Activated B cell treated with CpG ODN at 0.5 μM for 24 hours (primary cell): ENCODE data around the gene MAP3K6. TPM values are rescaled to one million over a fixed set of nuclear protein-coding genes. Genes with fewer than 3 reads are reported as not detected.

Experiments used
- ATAC-seq: fragments of 200-7000 bp; cut with Tn5 transposase; one replicate; pipeline ENCODE4 v1.10.0; 2021; ENCODE audit warnings: low read depth, mild to moderate bottlenecking, moderate library complexity
- CTCF ChIA-PET: fragments of 350-600 bp; sonication (Branson Sonifier 250); formaldehyde crosslinking; loops from one replicate; lab custom pipeline; 2021; ENCODE audit warnings: antibody characterized with exemption; lab: Charles Lee
- POLR2A ChIA-PET: fragments of 350-600 bp; sonication (Branson Sonifier 250); formaldehyde crosslinking; loops from one replicate; lab custom pipeline; 2021; ENCODE audit warnings: antibody characterized with exemption; lab: Charles Lee
- DNase-seq: peaks from one replicate; pipeline ENCODE4 v3.0.0; 2022
- H3K27ac Mint-ChIP-seq: one replicate; pipeline ENCODE4 v1.8.0; 2020; ENCODE audit warnings: mixed read lengths
- H3K27me3 Mint-ChIP-seq: one replicate; pipeline ENCODE4 v1.8.0; 2021; ENCODE audit warnings: mixed read lengths
- H3K36me3 Mint-ChIP-seq: one replicate; pipeline ENCODE4 v1.8.0; 2021; ENCODE audit warnings: low read depth, mixed read lengths
- H3K4me1 Mint-ChIP-seq: one replicate; pipeline ENCODE4 v1.8.0; 2021; ENCODE audit warnings: mixed read lengths
- H3K4me3 Mint-ChIP-seq: one replicate; pipeline ENCODE4 v1.8.0; 2020; ENCODE audit warnings: mild to moderate bottlenecking, mixed read lengths
- H3K9me3 Mint-ChIP-seq: one replicate; pipeline ENCODE4 v1.8.0; 2020; ENCODE audit warnings: mixed read lengths
- intact Hi-C: fragments of 100-400 bp; cut with micrococcal nuclease; formaldehyde crosslinking; loops from one replicate; pipeline ENCODE4 v1.15.1; 2024
- total RNA-seq: library from RNA; stranded (reverse); gene quantifications from 2 replicates; pipeline ENCODE4 v1.2.3, GENCODE V29; 2022
- TF ChIP-seq, protein P1 (sequence below): fragments of 200-600 bp; IDR thresholded peaks from one replicate; pipeline ENCODE4 v1.8.0; 2022; ENCODE audit warnings: antibody characterized with exemption, mild to moderate bottlenecking

Gene MAP3K6
- total RNA-seq, 1 donor from 2014 or later = 4.6 TPM

DNA sequence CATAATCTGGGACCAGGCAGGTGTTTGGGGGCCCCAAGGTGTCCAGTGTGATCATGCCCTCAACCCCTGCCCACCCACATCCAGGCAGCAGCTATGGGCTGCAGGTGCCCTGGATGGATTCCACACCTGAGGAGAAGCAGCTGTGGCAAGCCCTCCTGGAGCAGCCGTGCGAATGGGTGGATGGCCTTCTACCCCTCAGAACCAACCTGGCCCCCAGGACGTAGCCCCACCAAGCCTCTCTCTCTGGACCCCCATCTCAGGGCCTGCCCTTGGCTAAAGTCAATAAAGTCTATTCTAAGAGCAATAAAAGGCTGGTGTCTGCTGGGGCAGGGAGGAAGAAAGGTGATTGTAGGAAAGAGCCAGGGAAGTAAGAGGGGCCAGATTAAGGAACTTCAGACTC lies 13.1 kb downstream of the MAP3K6 start:
- no peak overlapping the region for H3K27ac Mint-ChIP-seq
- intact Hi-C loops = no loop called here
- DNase-seq (no peak), ATAC-seq (no peak)
- CTCF ChIA-PET = interaction anchor here (1.6 kb wide), 1 partner anchor 21 kb away, joined by 5 read pairs; no protein-coding TSS in a partner anchor
- peaks cover 15% of the 10 kb centered on the region for H3K36me3 Mint-ChIP-seq
- TF ChIP-seq, protein P1, sequence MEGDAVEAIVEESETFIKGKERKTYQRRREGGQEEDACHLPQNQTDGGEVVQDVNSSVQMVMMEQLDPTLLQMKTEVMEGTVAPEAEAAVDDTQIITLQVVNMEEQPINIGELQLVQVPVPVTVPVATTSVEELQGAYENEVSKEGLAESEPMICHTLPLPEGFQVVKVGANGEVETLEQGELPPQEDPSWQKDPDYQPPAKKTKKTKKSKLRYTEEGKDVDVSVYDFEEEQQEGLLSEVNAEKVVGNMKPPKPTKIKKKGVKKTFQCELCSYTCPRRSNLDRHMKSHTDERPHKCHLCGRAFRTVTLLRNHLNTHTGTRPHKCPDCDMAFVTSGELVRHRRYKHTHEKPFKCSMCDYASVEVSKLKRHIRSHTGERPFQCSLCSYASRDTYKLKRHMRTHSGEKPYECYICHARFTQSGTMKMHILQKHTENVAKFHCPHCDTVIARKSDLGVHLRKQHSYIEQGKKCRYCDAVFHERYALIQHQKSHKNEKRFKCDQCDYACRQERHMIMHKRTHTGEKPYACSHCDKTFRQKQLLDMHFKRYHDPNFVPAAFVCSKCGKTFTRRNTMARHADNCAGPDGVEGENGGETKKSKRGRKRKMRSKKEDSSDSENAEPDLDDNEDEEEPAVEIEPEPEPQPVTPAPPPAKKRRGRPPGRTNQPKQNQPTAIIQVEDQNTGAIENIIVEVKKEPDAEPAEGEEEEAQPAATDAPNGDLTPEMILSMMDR = no peak
- no peaks in the 10 kb centered on the region for H3K27me3 Mint-ChIP-seq
- POLR2A ChIA-PET = interaction anchor here (0.9 to 9.1 kb wide), 2 partner anchors 10 to 20 kb away, joined by 6 to 75 read pairs; partner anchors contain the start of gene SYTL1
- peaks cover 29% of the 10 kb centered on the region for H3K4me1 Mint-ChIP-seq
- H3K4me3 Mint-ChIP-seq = no peak overlapping the region
- H3K9me3 Mint-ChIP-seq = no peaks in the 10 kb centered on the region

DNA sequence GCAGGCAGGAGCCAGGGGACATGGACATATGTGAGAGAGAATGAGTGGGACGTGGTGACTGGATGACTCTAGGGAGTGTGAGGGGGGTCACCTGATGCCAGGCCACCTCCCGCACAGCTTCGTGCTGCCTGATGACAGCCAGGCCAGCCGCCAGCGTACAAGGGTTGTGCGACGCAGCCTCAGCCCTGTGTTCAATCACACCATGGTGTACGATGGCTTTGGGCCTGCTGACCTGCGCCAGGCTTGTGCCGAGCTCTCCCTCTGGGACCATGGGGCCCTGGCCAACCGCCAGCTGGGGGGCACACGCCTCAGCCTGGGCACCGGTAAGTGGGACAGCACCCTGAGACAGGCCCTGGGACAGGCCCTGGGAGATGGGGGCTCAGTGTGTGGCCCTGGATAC lies 13.6 kb downstream of the MAP3K6 start:
- Mint-ChIP-seq H3K27ac (no peak overlapping the region), H3K27me3 (no peaks in the 10 kb centered on the region), H3K9me3 (no peaks in the 10 kb centered on the region), H3K36me3 (peaks cover 15% of the 10 kb centered on the region), H3K4me1 (peaks cover 29% of the 10 kb centered on the region), H3K4me3 (no peak overlapping the region)
- intact Hi-C loops = no loop called here
- DNase-seq (no peak), ATAC-seq (no peak)
- CTCF ChIA-PET = interaction anchor here (1.2 to 1.6 kb wide), 2 partner anchors 20 to 26 kb away, joined by 3 to 5 read pairs; no protein-coding TSS in a partner anchor
- POLR2A ChIA-PET = interaction anchor here (9.1 kb wide), 1 partner anchor 10 kb away, joined by 75 read pairs; the partner anchor contains the start of gene SYTL1
- TF ChIP-seq, protein P1 = no peak

DNA sequence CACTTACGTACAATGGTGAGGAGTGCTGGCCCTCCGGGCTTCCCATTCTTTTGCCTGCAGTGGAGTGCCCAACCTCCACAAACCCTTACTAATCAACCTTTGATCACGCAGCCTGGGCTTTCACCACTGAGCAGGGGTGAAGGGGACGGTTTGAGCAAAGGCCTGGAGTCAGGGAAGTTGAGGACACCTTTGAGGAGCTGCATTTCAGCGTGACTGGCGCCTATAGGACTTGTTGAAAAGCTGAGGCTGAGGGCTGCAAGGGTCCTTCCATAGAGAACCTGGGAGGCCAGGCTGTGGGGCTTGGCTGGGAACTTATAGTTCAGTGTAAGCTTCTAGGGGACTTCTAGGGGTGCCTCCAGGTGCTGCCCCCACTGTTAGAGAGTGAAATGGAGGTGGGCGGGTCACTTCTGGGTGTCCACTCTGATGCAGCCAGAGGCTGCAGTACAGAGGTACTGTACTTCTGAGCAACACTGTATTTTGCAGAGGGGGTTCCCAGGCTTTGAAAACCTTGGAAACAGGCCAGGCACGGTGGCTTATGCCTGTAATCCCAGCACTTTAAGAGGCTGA lies 15.1 kb downstream of the MAP3K6 start:
- H3K4me3 Mint-ChIP-seq = no peak overlapping the region
- TF ChIP-seq, protein P1 = no peak
- ChIA-PET POLR2A (interaction anchor here (0.6 to 9.1 kb wide), 2 partner anchors 8 to 1056 kb away, joined by 3 to 75 read pairs; partner anchors contain the start of gene SYTL1), CTCF (interaction anchor here (1.2 kb wide), 1 partner anchor 10 kb away, joined by 3 read pairs; the partner anchor contains the start of gene SYTL1)
- H3K27ac Mint-ChIP-seq = no peak overlapping the region
- H3K4me1 Mint-ChIP-seq = peaks cover 21% of the 10 kb centered on the region
- no peaks in the 10 kb centered on the region for H3K27me3 Mint-ChIP-seq
- intact Hi-C loops = no loop called here
- ATAC-seq (no peak), DNase-seq (no peak)
- no peaks in the 10 kb centered on the region for H3K9me3 Mint-ChIP-seq
- H3K36me3 Mint-ChIP-seq = peaks cover 22% of the 10 kb centered on the region

DNA sequence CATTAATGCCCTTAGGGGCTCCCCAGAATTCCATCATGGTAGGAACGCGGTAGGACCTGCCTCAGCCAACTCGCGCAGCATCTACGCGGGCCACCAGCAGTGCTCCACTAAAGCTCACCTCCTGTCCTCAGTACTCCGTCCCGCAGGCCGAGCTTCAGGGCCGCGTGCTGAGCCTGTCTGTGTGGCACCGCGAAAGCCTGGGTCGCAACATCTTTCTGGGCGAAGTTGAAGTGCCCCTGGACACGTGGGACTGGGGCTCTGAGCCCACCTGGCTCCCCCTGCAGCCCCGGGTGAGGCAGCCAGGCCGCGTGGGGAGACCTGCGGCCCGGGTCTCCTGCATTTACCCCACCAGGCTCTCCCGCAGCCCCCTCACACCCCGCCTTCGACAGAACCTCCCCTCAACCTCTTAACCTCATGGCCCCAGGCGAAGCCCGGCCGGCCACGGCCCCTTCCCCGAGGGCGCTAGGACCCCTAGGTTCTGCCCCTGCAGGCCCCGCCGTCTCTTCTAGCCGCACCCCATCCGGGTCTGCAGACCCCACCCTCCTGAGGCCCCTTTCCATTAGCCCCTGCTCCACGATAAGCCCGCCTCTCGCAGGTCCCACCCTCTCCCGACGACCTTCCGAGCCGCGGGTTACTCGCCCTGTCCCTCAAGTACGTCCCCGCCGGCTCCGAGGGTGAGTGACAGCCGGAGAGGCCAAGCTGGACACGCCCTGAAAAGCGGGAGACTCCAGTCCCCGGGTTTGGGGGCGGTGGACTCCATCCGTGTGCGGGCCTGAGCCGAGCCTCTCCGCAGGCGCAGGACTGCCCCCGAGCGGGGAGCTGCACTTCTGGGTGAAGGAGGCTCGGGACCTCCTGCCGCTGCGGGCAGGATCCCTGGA lies 15.9 kb downstream of the MAP3K6 start:
- Mint-ChIP-seq H3K36me3 (peaks cover 26% of the 10 kb centered on the region), H3K4me3 (no peak overlapping the region), H3K9me3 (no peaks in the 10 kb centered on the region), H3K27me3 (no peaks in the 10 kb centered on the region), H3K27ac (no peak overlapping the region), H3K4me1 (peaks cover 20% of the 10 kb centered on the region)
- DNase-seq (no peak), ATAC-seq (no peak)
- ChIA-PET CTCF (interaction anchor here (1.2 kb wide), 1 partner anchor 9 kb away, joined by 3 read pairs; the partner anchor contains the start of gene SYTL1), POLR2A (interaction anchor here (0.5 to 9.1 kb wide), 3 partner anchors 8 to 826 kb away, joined by 4 to 75 read pairs (median 22); partner anchors contain the start of genes PTAFR and SYTL1)
- intact Hi-C loops = no loop called here
- TF ChIP-seq, protein P1 = no peak
